Left ventricle myocardium inferior (tissue), 1 donor: ENCODE measurements around the gene ELOVL4. TPM values are rescaled to one million over a fixed set of nuclear protein-coding genes. Genes with fewer than 3 reads are reported as not detected.

Source experiments
- DNase-seq: peaks from one replicate; pipeline ENCODE4 v3.0.0-alpha.2; 2020
- H3K27ac ChIP-seq: fragments of 200-600 bp; replicated peaks from 2 replicates; pipeline ENCODE4 v1.8.0; 2021
- H3K27me3 ChIP-seq: fragments of 200-600 bp; 2 replicates; pipeline ENCODE4 v1.8.0; 2021; ENCODE audit warnings: low read depth
- H3K36me3 ChIP-seq: fragments of 200-600 bp; 2 replicates; pipeline ENCODE4 v1.8.0; 2021
- H3K4me1 ChIP-seq: fragments of 200-600 bp; 2 replicates; pipeline ENCODE4 v1.8.0; 2021
- H3K4me3 ChIP-seq: fragments of 200-600 bp; 2 replicates; pipeline ENCODE4 v1.8.0; 2021; ENCODE audit warnings: mild to moderate bottlenecking, moderate library complexity
- H3K9me3 ChIP-seq: fragments of 200-600 bp; replicated peaks from 2 replicates; pipeline ENCODE4 v1.8.0; 2021
- intact Hi-C: fragments of 100-400 bp; cut with micrococcal nuclease; formaldehyde crosslinking; loops from one replicate; pipeline ENCODE4 v1.11.0; 2022
- total RNA-seq: library from RNA; stranded (reverse); fragmentation: NEBNext Ultra II Directional; extraction: Animal tissue kit (Norgen Biotek cat#: 25700); gene quantifications from one replicate; pipeline ENCODE4 v1.2.1, GENCODE V29; 2021
- TF ChIP-seq, protein P1 (sequence below): fragments of 200-600 bp; IDR thresholded peaks from 2 replicates; pipeline ENCODE4 v1.8.0; 2021; ENCODE audit warnings: antibody characterized with exemption, mild to moderate bottlenecking, borderline replicate concordance
- donor health status: DM: no; HTN: yes; CAD: no; lungs with severe emphysema.

ELOVL4 gene
- total RNA-seq, 1 donor from 2014 or later, result 0.19 TPM

DNA sequence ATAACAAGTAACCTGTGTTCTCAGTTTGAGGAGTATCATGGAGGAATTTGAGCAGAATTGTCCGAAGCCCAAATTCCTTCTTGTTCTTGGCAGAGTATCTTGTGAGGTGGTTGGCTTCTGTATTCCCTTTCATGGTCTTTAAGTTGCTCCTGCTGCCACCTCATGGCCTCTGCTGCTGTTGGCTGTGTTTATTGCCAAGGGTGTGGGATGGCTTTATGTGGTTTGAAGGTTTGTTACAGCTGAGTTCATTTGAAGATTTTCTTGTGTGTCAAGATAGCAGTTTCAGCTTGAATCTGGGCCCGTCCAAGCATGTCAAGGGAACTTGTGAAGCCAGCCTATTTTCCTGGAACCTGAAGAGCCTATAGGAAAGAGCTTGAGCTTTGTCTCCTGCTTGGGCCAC, 36.9 kb upstream of the ELOVL4 start:
- no peak for DNase-seq
- Histone ChIP-seq H3K4me1 (no peaks in the 10 kb centered on the region), H3K36me3 (no peaks in the 10 kb centered on the region), H3K27ac (no peak overlapping the region), H3K9me3 (no peaks in the 10 kb centered on the region), H3K27me3 (no peaks in the 10 kb centered on the region), H3K4me3 (no peak overlapping the region)
- TF ChIP-seq, protein P1, sequence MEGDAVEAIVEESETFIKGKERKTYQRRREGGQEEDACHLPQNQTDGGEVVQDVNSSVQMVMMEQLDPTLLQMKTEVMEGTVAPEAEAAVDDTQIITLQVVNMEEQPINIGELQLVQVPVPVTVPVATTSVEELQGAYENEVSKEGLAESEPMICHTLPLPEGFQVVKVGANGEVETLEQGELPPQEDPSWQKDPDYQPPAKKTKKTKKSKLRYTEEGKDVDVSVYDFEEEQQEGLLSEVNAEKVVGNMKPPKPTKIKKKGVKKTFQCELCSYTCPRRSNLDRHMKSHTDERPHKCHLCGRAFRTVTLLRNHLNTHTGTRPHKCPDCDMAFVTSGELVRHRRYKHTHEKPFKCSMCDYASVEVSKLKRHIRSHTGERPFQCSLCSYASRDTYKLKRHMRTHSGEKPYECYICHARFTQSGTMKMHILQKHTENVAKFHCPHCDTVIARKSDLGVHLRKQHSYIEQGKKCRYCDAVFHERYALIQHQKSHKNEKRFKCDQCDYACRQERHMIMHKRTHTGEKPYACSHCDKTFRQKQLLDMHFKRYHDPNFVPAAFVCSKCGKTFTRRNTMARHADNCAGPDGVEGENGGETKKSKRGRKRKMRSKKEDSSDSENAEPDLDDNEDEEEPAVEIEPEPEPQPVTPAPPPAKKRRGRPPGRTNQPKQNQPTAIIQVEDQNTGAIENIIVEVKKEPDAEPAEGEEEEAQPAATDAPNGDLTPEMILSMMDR, result no peak
- intact Hi-C loops, result no loop called here

DNA sequence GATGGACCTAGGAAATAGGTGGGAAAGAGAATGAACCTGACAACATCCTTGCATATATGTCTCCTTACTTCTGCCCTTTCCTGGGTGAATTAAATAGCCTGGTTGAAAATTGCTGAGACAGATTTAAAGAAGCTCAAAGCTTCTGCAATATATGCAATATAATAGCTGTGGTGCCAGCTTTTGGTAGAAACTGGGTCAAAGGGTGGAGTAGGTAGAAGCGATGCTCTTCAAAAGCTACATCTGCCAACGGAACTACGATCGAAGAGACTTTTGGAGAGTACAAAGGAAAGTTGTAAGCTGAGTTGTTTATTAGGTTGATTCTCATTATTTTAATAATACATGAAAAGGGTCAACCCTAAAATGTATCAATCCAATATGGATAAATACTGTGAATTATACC, 34.3 kb upstream of the ELOVL4 start:
- intact Hi-C loops, result no loop called here
- Histone ChIP-seq H3K27me3 (no peaks in the 10 kb centered on the region), H3K9me3 (no peaks in the 10 kb centered on the region), H3K36me3 (no peaks in the 10 kb centered on the region), H3K4me3 (no peak overlapping the region), H3K4me1 (no peaks in the 10 kb centered on the region), H3K27ac (no peak overlapping the region)
- DNase-seq, result no peak
- TF ChIP-seq, protein P1, result no peak

DNA sequence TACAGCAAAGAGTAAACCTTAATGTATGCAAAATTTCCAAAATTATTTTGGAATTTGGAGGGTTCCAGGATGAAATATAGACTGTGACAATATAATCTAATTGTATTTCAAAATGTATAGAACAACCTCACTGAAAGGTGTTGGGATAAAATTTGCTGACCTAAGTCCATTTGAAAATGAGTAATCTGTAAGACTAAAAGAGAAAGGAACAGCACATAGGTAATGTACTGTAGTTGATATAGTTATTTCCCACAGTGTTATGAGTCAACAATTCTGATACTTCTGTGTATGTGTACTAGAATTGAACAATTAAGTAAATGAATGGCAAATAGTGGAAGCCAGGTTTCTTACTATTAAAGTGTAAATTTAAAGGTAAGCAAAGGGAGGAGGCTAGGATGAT, 23.8 kb upstream of the ELOVL4 start:
- H3K36me3 ChIP-seq, result no peaks in the 10 kb centered on the region
- H3K27me3 ChIP-seq, result no peaks in the 10 kb centered on the region
- intact Hi-C loops, result no loop called here
- peaks cover 57% of the 10 kb centered on the region for H3K9me3 ChIP-seq
- DNase-seq, result no peak
- TF ChIP-seq, protein P1, result no peak
- no peaks in the 10 kb centered on the region for H3K4me1 ChIP-seq
- no peak overlapping the region for H3K4me3 ChIP-seq
- no peak overlapping the region for H3K27ac ChIP-seq

DNA sequence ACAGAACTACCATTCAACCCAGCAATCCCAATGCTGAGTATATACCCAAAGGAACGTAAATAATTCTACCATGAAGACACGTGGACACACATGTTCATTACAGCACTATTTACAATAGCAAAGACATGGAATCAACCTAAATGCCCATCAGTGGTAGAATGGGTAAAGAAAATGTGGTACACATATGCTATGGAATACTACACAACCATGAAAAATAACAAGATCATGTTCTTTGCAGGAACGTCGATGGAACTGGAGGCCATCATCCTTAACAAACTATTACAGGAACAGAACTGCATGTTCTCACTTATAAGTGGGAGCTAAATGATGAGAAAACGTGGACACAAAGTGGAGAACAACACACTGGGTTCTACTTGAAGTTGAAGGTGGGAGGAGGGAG, 22.4 kb upstream of the ELOVL4 start:
- intact Hi-C loops, result no loop called here
- Histone ChIP-seq H3K36me3 (no peaks in the 10 kb centered on the region), H3K27me3 (no peaks in the 10 kb centered on the region), H3K4me1 (no peaks in the 10 kb centered on the region), H3K4me3 (no peak overlapping the region), H3K27ac (no peak overlapping the region), H3K9me3 (peaks cover 60% of the 10 kb centered on the region)
- no peak for DNase-seq
- TF ChIP-seq, protein P1, result no peak

DNA sequence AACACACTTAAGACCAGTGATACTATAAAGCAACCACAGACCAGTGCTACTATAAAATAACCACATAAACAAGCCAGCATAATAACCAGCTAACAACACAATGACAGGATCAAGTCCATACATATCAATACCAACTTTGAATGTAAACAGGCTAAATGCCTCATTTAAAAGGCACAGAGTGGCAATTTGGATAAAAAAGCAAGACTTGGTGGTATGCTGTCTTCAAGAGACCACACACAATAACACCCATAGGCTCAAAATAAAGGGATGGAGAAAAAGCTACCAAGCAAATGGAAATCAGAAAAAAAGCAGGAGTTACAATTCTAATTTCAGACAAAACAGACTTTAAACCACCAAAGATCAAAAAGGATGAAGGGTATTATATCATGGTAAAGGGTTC, 19.8 kb upstream of the ELOVL4 start:
- Histone ChIP-seq H3K27me3 (no peaks in the 10 kb centered on the region), H3K27ac (no peak overlapping the region), H3K4me1 (no peaks in the 10 kb centered on the region), H3K9me3 (peaks cover 65% of the 10 kb centered on the region), H3K4me3 (no peak overlapping the region), H3K36me3 (no peaks in the 10 kb centered on the region)
- no peak for DNase-seq
- intact Hi-C loops, result no loop called here
- TF ChIP-seq, protein P1, result no peak

DNA sequence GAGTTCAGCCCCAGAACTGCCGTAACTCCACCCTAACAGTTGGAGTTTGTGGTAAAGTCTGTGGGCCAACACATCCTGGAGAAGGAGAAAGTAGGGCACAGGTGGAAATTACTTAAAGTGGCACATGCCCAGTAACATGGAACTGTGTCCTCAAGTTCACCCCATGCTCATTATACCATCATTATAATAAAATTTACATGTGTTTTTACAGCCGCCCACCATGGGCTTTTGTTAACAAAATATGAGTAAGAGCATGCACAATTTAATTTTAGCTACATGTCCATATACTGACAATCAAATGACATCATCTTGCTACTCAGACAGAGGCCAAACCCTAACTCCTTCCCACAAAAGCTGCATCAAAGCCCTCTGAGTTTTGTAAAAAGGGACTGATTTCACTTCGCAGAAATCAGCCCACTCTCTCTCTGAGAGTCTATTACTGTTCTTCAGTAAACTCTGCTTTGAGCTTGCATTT, 17.3 kb upstream of the ELOVL4 start:
- intact Hi-C loops, result no loop called here
- Histone ChIP-seq H3K4me3 (no peak overlapping the region), H3K27me3 (no peaks in the 10 kb centered on the region), H3K4me1 (no peaks in the 10 kb centered on the region), H3K36me3 (no peaks in the 10 kb centered on the region), H3K27ac (no peak overlapping the region), H3K9me3 (peaks cover 40% of the 10 kb centered on the region)
- TF ChIP-seq, protein P1, result no peak
- DNase-seq, result no peak
